HCT116 (cell line): ENCODE data around the gene SEM1.

Source experiments
- CTCF ChIP-seq, 3 experiments: fragments of 200-600 bp in 1 of 3; sonication (generic) in 1 of 3; IDR thresholded peaks in 2 of 3; conservative IDR thresholded peaks in 1 of 3; 2 replicates each; pipeline ENCODE4 v1.5.1; 2012 to 2017; ENCODE audit warnings: low read depth in 2 of 3, low read length in 2 of 3, antibody characterized with exemption in 1 of 3, borderline replicate concordance in 1 of 3, control low read depth in 1 of 3, mild to moderate bottlenecking in 1 of 3, mixed read lengths in 1 of 3, mixed run types in 1 of 3, moderate library complexity in 1 of 3; ENCODE audit not compliant: insufficient read depth in 1 of 3
- EGR1 ChIP-seq: IDR thresholded peaks from 2 replicates; pipeline ENCODE4 v1.6.1; 2012; ENCODE audit warnings: low read depth
- ELF1 ChIP-seq: IDR thresholded peaks from 2 replicates; pipeline ENCODE4 v1.6.1; 2012; ENCODE audit warnings: low read depth, borderline replicate concordance
- EZH2 ChIP-seq: fragments of 200-600 bp; sonication (generic); IDR thresholded peaks from 2 replicates; pipeline ENCODE4 v1.6.1; 2017; ENCODE audit warnings: antibody characterized with exemption, mixed run types
- MAX ChIP-seq: IDR thresholded peaks from 2 replicates; pipeline ENCODE4 v1.6.1; 2012
- POLR2A ChIP-seq: IDR thresholded peaks from 2 replicates; pipeline ENCODE4 v1.7.0; 2011; ENCODE audit warnings: borderline replicate concordance; ENCODE audit not compliant: insufficient read depth, insufficient read length; ENCODE audit errors: extremely low read depth
- POLR2AphosphoS5 ChIP-seq: IDR thresholded peaks from 2 replicates; pipeline ENCODE4 v1.6.1; 2011; ENCODE audit warnings: mild to moderate bottlenecking, low read depth, low read length, moderate library complexity
- REST ChIP-seq: IDR thresholded peaks from 2 replicates; pipeline ENCODE4 v1.6.1; 2012; ENCODE audit warnings: low read depth
- SIN3A ChIP-seq: IDR thresholded peaks from 2 replicates; pipeline ENCODE4 v1.6.1; 2012; ENCODE audit warnings: low read depth
- TCF7L2 ChIP-seq: IDR thresholded peaks from 2 replicates; pipeline ENCODE4 v1.7.0; 2011; ENCODE audit warnings: borderline replicate concordance, inconsistent platforms; ENCODE audit not compliant: insufficient read depth, insufficient read length; ENCODE audit errors: extremely low read depth

GRCh38 chr7:96665689-96666088, 44.0 kb downstream of the SEM1 start:
- no peak for TF ChIP-seq CTCF (IDR thresholded peaks at IDR 0.05 in 2 of 3, conservative IDR thresholded peaks at IDR 0.05 in 1 of 3; ENCODE audit: borderline replicate concordance in 1 of 3, insufficient read depth in 1 of 3, low read depth in 2 of 3, low read length in 2 of 3)
- no peak for TF ChIP-seq EZH2
- no peak for TF ChIP-seq POLR2A
- no peak for TF ChIP-seq POLR2AphosphoS5
- no peak for TF ChIP-seq ELF1
- no peak for TF ChIP-seq EGR1
- no peak for TF ChIP-seq TCF7L2
- no peak for TF ChIP-seq REST
- no peak for TF ChIP-seq SIN3A
- TF ChIP-seq MAX = no peak
